OCI-LY1 (cell line): ENCODE measurements around the gene NOL8.

Source experiments
- H2AFZ ChIP-seq: fragments of 200-600 bp; sonication (generic), shearing (Covaris generic); 2 replicates; pipeline ENCODE4 v1.6.0; 2014; ENCODE audit warnings: antibody characterized with exemption, mild to moderate bottlenecking, low read length
- H3F3A ChIP-seq: fragments of 200-600 bp; sonication (generic), shearing (Covaris generic); 2 replicates; pipeline ENCODE4 v1.6.0; 2014; ENCODE audit warnings: mild to moderate bottlenecking, antibody characterized with exemption, low read length, moderate library complexity; ENCODE audit not compliant: insufficient read depth
- H3K27ac ChIP-seq: fragments of 200-600 bp; sonication (generic); 2 replicates; pipeline ENCODE4 v1.5.1; 2014; ENCODE audit warnings: low read length, mixed run types, mild to moderate bottlenecking, low read depth; ENCODE audit not compliant: poor library complexity, severe bottlenecking
- H3K27me3 ChIP-seq: fragments of 200-600 bp; sonication (generic); 2 replicates; pipeline ENCODE4 v1.6.0; 2014; ENCODE audit warnings: antibody characterized with exemption, mild to moderate bottlenecking, low read length, moderate library complexity; ENCODE audit not compliant: insufficient read depth
- H3K36me3 ChIP-seq: fragments of 200-600 bp; sonication (generic); 2 replicates; pipeline ENCODE4 v1.6.1; 2014; ENCODE audit warnings: mild to moderate bottlenecking, antibody characterized with exemption, low read length, moderate library complexity, mixed read lengths; ENCODE audit not compliant: insufficient read depth
- H3K4me1 ChIP-seq: fragments of 200-600 bp; sonication (generic); 2 replicates; pipeline ENCODE4 v1.5.1; 2014; ENCODE audit warnings: mild to moderate bottlenecking, low read length, moderate library complexity; ENCODE audit not compliant: insufficient read depth, severe bottlenecking
- H3K4me2 ChIP-seq: fragments of 200-600 bp; sonication (generic), shearing (Covaris generic); 2 replicates; pipeline ENCODE4 v1.6.1; 2014; ENCODE audit warnings: low read length
- H3K4me3 ChIP-seq: fragments of 200-600 bp; sonication (generic); 2 replicates; pipeline ENCODE4 v1.5.1; 2014; ENCODE audit warnings: low read length, low read depth, mild to moderate bottlenecking, mixed read lengths; ENCODE audit not compliant: poor library complexity, severe bottlenecking
- H3K79me2 ChIP-seq: fragments of 200-600 bp; shearing (Covaris generic); 2 replicates; pipeline ENCODE4 v1.6.1; 2016; ENCODE audit warnings: mixed run types, low read length, mixed read lengths; ENCODE audit not compliant: insufficient read depth
- H3K9ac ChIP-seq: fragments of 200-600 bp; sonication (generic), shearing (Covaris generic); 2 replicates; pipeline ENCODE4 v1.6.1; 2014; ENCODE audit warnings: mild to moderate bottlenecking, low read length, mixed read lengths
- H3K9me2 ChIP-seq: fragments of 200-600 bp; sonication (generic), shearing (Covaris generic); 2 replicates; pipeline ENCODE4 v1.6.1; 2014; ENCODE audit warnings: low read depth, mild to moderate bottlenecking, low read length, mixed read lengths
- H3K9me3 ChIP-seq: fragments of 200-600 bp; shearing (Covaris generic); 2 replicates; pipeline ENCODE4 v1.6.1; 2014; ENCODE audit warnings: low read length, mixed read lengths
- H4K20me1 ChIP-seq: fragments of 200-600 bp; sonication (generic), shearing (Covaris generic); 2 replicates; pipeline ENCODE4 v1.6.0; 2016; ENCODE audit warnings: mild to moderate bottlenecking, low read length; ENCODE audit not compliant: insufficient read depth
- EZH2 ChIP-seq: fragments of 200-600 bp; sonication (generic), shearing (Covaris generic); IDR thresholded peaks from 2 replicates; pipeline ENCODE4 v1.8.0; 2017; ENCODE audit warnings: borderline replicate concordance, mixed run types, mild to moderate bottlenecking, antibody characterized with exemption, low read length, moderate library complexity, mixed read lengths
- TF ChIP-seq, protein P1 (sequence below): fragments of 200-600 bp; sonication (generic), shearing (Covaris generic); IDR thresholded peaks from 2 replicates; pipeline ENCODE4 v1.5.1; 2017; ENCODE audit warnings: mild to moderate bottlenecking, antibody characterized with exemption, low read length, moderate library complexity, mixed read lengths

NOL8 gene

DNA sequence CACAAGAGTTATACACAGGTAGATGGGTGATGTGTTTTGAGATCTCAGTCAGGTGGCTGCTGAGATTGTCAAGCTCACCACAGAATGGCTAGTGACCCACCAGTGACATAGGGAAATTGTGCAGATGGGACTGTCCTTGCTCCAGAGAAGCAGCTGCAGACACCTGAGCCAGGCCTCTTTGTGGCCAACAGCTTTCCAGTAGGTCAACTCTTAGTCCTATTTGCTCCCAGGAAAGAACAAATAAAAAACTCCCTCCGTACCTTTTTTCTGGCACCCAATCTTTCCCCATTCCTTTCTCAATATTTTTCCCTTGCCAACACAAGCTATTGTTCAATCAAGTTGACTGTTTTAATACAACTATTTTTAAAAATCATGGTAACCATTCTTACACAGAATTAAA is 45.8 kb downstream of the NOL8 start:
- Histone ChIP-seq H3F3A (no peaks in the 10 kb centered on the region), H3K27ac (no peak overlapping the region), H3K36me3 (peaks cover 97% of the 10 kb centered on the region), H3K4me1 (no peaks in the 10 kb centered on the region), H2AFZ (no peak overlapping the region), H3K4me3 (no peak overlapping the region), H3K9me3 (no peaks in the 10 kb centered on the region), H3K79me2 (0 out of 2 replicates have a peak, but pooled peaks cover 4% of the 10 kb centered on the region), H3K9ac (no peak overlapping the region), H3K9me2 (no peaks in the 10 kb centered on the region), H3K4me2 (no peak overlapping the region), H4K20me1 (no peaks in the 10 kb centered on the region), H3K27me3 (no peaks in the 10 kb centered on the region)
- TF ChIP-seq, protein P1, sequence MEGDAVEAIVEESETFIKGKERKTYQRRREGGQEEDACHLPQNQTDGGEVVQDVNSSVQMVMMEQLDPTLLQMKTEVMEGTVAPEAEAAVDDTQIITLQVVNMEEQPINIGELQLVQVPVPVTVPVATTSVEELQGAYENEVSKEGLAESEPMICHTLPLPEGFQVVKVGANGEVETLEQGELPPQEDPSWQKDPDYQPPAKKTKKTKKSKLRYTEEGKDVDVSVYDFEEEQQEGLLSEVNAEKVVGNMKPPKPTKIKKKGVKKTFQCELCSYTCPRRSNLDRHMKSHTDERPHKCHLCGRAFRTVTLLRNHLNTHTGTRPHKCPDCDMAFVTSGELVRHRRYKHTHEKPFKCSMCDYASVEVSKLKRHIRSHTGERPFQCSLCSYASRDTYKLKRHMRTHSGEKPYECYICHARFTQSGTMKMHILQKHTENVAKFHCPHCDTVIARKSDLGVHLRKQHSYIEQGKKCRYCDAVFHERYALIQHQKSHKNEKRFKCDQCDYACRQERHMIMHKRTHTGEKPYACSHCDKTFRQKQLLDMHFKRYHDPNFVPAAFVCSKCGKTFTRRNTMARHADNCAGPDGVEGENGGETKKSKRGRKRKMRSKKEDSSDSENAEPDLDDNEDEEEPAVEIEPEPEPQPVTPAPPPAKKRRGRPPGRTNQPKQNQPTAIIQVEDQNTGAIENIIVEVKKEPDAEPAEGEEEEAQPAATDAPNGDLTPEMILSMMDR: no peak
- TF ChIP-seq EZH2: no peak

DNA sequence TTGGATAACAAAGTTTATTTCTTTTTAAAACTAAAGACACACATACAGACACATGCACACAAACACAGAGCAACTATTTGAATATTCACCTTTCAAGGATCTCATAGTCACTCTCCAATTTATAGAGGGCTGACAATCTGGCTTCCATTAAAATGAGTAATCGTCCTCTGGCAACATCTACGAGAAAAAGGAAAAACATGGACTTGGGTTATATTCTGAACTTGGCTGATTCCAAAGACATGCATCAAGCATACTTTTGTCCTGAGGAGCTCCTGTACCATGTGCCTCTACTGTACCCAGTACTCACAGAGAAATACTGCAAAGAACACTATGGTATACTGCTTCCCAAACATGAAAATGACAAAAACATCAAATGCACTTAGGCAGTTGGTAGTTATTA is 47.0 kb downstream of the NOL8 start:
- Histone ChIP-seq H3K4me1 (no peaks in the 10 kb centered on the region), H3K27ac (no peak overlapping the region), H3K36me3 (peaks cover 98% of the 10 kb centered on the region), H3K4me3 (no peak overlapping the region), H3K9me3 (no peaks in the 10 kb centered on the region), H3K9ac (no peak overlapping the region), H3K79me2 (no peaks in the 10 kb centered on the region), H2AFZ (no peak overlapping the region), H3K9me2 (no peaks in the 10 kb centered on the region), H4K20me1 (no peaks in the 10 kb centered on the region), H3K4me2 (no peak overlapping the region), H3F3A (no peaks in the 10 kb centered on the region), H3K27me3 (no peaks in the 10 kb centered on the region)
- TF ChIP-seq, protein P1: no peak

DNA sequence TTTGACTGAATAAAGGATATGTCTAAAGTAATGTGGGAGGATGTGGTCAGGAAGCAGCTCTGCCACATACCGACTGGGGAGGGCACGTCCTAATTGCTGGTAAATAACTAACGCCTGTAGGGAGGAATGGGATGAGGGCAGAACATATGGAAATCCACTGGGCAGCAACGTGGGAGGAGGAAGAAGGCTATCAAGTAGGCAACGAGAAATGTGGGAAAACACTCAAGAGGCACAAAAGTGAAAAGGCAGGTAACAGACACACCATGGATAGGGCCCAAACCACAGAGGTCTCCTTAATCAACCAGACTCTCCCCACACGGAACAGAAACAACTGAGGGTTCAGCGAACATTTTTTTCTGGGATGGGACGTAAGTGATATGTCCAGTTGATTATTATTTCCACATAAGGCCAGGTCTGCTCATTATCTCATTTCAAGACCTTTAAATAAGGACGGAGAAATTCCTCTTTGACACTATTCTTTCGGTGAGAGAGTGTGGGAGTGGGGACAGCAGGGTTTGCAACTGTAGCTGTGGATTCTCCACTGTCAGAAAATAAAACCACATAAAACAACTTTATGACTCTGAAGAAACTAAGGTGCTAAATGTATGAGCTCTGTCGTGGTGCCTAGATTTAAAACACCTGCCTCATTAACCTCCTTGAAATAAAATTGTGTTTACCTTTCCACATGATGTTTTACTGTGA is 48.7 kb downstream of the NOL8 start:
- H3K4me1 ChIP-seq: no peaks in the 10 kb centered on the region
- H3K9me2 ChIP-seq: no peaks in the 10 kb centered on the region
- H4K20me1 ChIP-seq: no peaks in the 10 kb centered on the region
- TF ChIP-seq, protein P1: no peak
- no peak for TF ChIP-seq EZH2
- H3K79me2 ChIP-seq: no peaks in the 10 kb centered on the region
- no peaks in the 10 kb centered on the region for H3K9me3 ChIP-seq
- no peaks in the 10 kb centered on the region for H3F3A ChIP-seq
- no peak overlapping the region for H3K4me2 ChIP-seq
- H2AFZ ChIP-seq: no peak overlapping the region
- H3K27me3 ChIP-seq: no peaks in the 10 kb centered on the region
- H3K9ac ChIP-seq: no peak overlapping the region
- no peak overlapping the region for H3K27ac ChIP-seq
- H3K4me3 ChIP-seq: no peak overlapping the region
- H3K36me3 ChIP-seq: peaks cover 100% of the 10 kb centered on the region
